ENCODE data around the gene MATK.
"Not testable (repeated sequence)": the region's sequence is repeated elsewhere in the genome, so short reads cannot be mapped to it uniquely, and the experiment has no call there.

Gene MATK

GRCh38 chr19:3757705-3758104 lies 28.5 kb downstream of the MATK start:
- FAIRE-seq; DNase-seq (ENCODE audit: insufficient read length, low spot score): not testable (repeated sequence)

- DNase-seq (ENCODE audit: insufficient read length, low spot score): no peak
- FAIRE-seq: no peak
Measured at GRCh38 chr19:3753631-3754410, 32.4 kb downstream of the MATK start.

- DNase-seq (ENCODE audit: insufficient read length, low spot score) (no peak), FAIRE-seq (no peak)
Measured at GRCh38 chr19:3752492-3752891, 33.7 kb downstream of the MATK start.

GRCh38 chr19:3751236-3751635 lies 34.9 kb downstream of the MATK start:
- DNase-seq (ENCODE audit: insufficient read length, low spot score): no peak
- no peak for FAIRE-seq

GRCh38 chr19:3750211-3750610 lies 36.0 kb downstream of the MATK start:
- FAIRE-seq: no peak
- DNase-seq (ENCODE audit: insufficient read length, low spot score): no peak

- DNase-seq (ENCODE audit: insufficient read length, low spot score): no peak
- FAIRE-seq: no peak
Measured at GRCh38 chr19:3748965-3749364, 37.2 kb downstream of the MATK start.

- DNase-seq (ENCODE audit: insufficient read length, low spot score) (no peak), FAIRE-seq (no peak)
Measured at GRCh38 chr19:3746371-3747056, 39.7 kb downstream of the MATK start.

GRCh38 chr19:3745363-3746045 lies 40.7 kb downstream of the MATK start:
- DNase-seq (ENCODE audit: insufficient read length, low spot score) (no peak), FAIRE-seq (no peak)

- DNase-seq (ENCODE audit: insufficient read length, low spot score) (no peak), FAIRE-seq (no peak)
Measured at GRCh38 chr19:3743486-3743885, 42.7 kb downstream of the MATK start.

- FAIRE-seq: no peak
- DNase-seq (ENCODE audit: insufficient read length, low spot score): no peak
Measured at GRCh38 chr19:3740431-3740830, 45.8 kb downstream of the MATK start.

GRCh38 chr19:3738477-3739220 lies 47.5 kb downstream of the MATK start:
- DNase-seq (ENCODE audit: insufficient read length, low spot score) (no peak), FAIRE-seq (no peak)

GRCh38 chr19:3737487-3738205 lies 48.5 kb downstream of the MATK start:
- DNase-seq (ENCODE audit: insufficient read length, low spot score) (no peak), FAIRE-seq (no peak)

GRCh38 chr19:3736106-3736724 lies 50.0 kb downstream of the MATK start:
- no peak for DNase-seq (ENCODE audit: insufficient read length, low spot score)
- no peak for FAIRE-seq

GRCh38 chr19:3734310-3734600 lies 51.9 kb downstream of the MATK start:
- no peak for FAIRE-seq
- DNase-seq (ENCODE audit: insufficient read length, low spot score): no peak

- DNase-seq (ENCODE audit: insufficient read length, low spot score) (no peak), FAIRE-seq (no peak)
Measured at GRCh38 chr19:3733549-3734309, 52.5 kb downstream of the MATK start.

- FAIRE-seq (no peak), DNase-seq (ENCODE audit: insufficient read length, low spot score) (no peak)
Measured at GRCh38 chr19:3732108-3732507, 54.1 kb downstream of the MATK start.

GRCh38 chr19:3730457-3730958 lies 55.7 kb downstream of the MATK start:
- FAIRE-seq (no peak), DNase-seq (ENCODE audit: insufficient read length, low spot score) (no peak)
